MM.1S (cell line): Measurements from ENCODE around the gene STARD9.

ENCODE experiments used
- EZH2 ChIP-seq: fragments of 300-600 bp; sonication (generic); optimal IDR thresholded peaks from 2 replicates; pipeline ENCODE3; 2017; ENCODE audit warnings: low read depth, mild to moderate bottlenecking, antibody characterized with exemption, low read length, mixed read lengths
- EZH2phosphoT487 ChIP-seq: fragments of 300-600 bp; sonication (generic); IDR thresholded peaks from 2 replicates; pipeline ENCODE4 v1.6.1; 2018; ENCODE audit warnings: antibody characterized with exemption, low read length
- TF ChIP-seq, protein P1 (sequence below): fragments of 300-600 bp; sonication (generic); IDR thresholded peaks from 2 replicates; pipeline ENCODE4 v1.5.1; 2016; ENCODE audit warnings: antibody characterized with exemption, low read length, mixed read lengths

DNA sequence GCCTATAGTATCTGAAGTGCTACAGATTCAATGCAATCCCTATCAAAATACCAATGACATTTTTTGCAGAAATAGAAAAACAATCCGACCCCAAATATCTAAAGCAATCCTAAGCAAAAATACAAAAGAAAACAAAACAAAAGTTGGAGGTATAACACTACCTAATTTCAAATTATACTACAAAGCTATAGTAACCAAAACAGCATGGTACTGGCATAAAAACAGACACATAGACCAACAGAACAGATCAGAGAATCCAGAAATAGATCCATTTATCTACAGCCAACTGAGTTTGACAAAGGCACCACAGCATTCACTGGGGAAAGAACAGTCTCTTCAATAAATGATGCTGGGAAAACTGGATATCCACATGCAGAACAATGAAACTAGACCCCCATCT, 185.4 kb downstream of the STARD9 start:
- no peak for TF ChIP-seq EZH2
- TF ChIP-seq, protein P1, sequence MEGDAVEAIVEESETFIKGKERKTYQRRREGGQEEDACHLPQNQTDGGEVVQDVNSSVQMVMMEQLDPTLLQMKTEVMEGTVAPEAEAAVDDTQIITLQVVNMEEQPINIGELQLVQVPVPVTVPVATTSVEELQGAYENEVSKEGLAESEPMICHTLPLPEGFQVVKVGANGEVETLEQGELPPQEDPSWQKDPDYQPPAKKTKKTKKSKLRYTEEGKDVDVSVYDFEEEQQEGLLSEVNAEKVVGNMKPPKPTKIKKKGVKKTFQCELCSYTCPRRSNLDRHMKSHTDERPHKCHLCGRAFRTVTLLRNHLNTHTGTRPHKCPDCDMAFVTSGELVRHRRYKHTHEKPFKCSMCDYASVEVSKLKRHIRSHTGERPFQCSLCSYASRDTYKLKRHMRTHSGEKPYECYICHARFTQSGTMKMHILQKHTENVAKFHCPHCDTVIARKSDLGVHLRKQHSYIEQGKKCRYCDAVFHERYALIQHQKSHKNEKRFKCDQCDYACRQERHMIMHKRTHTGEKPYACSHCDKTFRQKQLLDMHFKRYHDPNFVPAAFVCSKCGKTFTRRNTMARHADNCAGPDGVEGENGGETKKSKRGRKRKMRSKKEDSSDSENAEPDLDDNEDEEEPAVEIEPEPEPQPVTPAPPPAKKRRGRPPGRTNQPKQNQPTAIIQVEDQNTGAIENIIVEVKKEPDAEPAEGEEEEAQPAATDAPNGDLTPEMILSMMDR: no peak
- TF ChIP-seq EZH2phosphoT487: no peak
